Posterior vena cava (tissue), 2 donors: Measurements from ENCODE around the gene PLA2G4A. TPM values are rescaled to one million over a fixed set of nuclear protein-coding genes. Genes with fewer than 3 reads are reported as not detected.

ENCODE experiments used
- DNase-seq: peaks from one replicate; pipeline ENCODE4 v3.0.0-alpha.2; 2020; ENCODE audit warnings: low spot score
- intact Hi-C, 2 donors: fragments of 100-400 bp; cut with DNase I; formaldehyde crosslinking; loops; one replicate each; pipeline versions ENCODE4 v1.14.1 to v1.14.2; 2022 to 2023
- total RNA-seq, 2 donors: library from RNA; stranded (reverse); fragmentation: NEBNext Ultra II Directional; extraction: Animal tissue kit (Norgen Biotek cat#: 25700); gene quantifications; one replicate each; pipeline ENCODE4 v1.2.1, GENCODE V29; 2021
- donor health status: DM: yes; HTN: yes; CAD: no.
- donor health status: DM: yes; HTN: yes; CAD: no.

Gene PLA2G4A
- total RNA-seq, 2 donors from 2014 or later: 18.4 to 18.6 TPM

GRCh38 chr1:186987769-186988168, 159.0 kb downstream of the PLA2G4A start:
- DNase-seq: no peak
- intact Hi-C loops: loop anchor here (5.0 to 10.0 kb wide), 2 partner anchors 380 to 583 kb away; no protein-coding TSS in a partner anchor

GRCh38 chr1:186993996-186994395, 165.2 kb downstream of the PLA2G4A start:
- intact Hi-C loops: no loop called here
- no peak for DNase-seq

GRCh38 chr1:186994897-186995296, 166.1 kb downstream of the PLA2G4A start:
- no peak for DNase-seq
- intact Hi-C loops: no loop called here

- intact Hi-C loops: no loop called here
- DNase-seq: no peak
These were observed 168.1 kb downstream of the PLA2G4A start for GRCh38 chr1:186996816-186997215.

- DNase-seq: no peak
- intact Hi-C loops: no loop called here
These were observed 169.1 kb downstream of the PLA2G4A start for GRCh38 chr1:186997877-186998276.

GRCh38 chr1:186999506-186999905, 170.8 kb downstream of the PLA2G4A start:
- intact Hi-C loops: no loop called here
- no peak for DNase-seq

GRCh38 chr1:187001198-187001889, 172.6 kb downstream of the PLA2G4A start:
- DNase-seq: no peak
- intact Hi-C loops: no loop called here

GRCh38 chr1:187003353-187003752, 174.6 kb downstream of the PLA2G4A start:
- DNase-seq: no peak
- intact Hi-C loops: no loop called here

GRCh38 chr1:187006896-187007295, 178.1 kb downstream of the PLA2G4A start:
- DNase-seq: no peak
- intact Hi-C loops: no loop called here

GRCh38 chr1:187009320-187009719, 180.6 kb downstream of the PLA2G4A start:
- DNase-seq: no peak
- intact Hi-C loops: no loop called here

- DNase-seq: no peak
- intact Hi-C loops: no loop called here
These were observed 182.0 kb downstream of the PLA2G4A start for GRCh38 chr1:187010571-187011309.

GRCh38 chr1:187013582-187014200, 184.9 kb downstream of the PLA2G4A start:
- intact Hi-C loops: no loop called here
- no peak for DNase-seq

GRCh38 chr1:187018291-187018690, 189.5 kb downstream of the PLA2G4A start:
- intact Hi-C loops: no loop called here
- no peak for DNase-seq

GRCh38 chr1:187027253-187027652, 198.5 kb downstream of the PLA2G4A start:
- no peak for DNase-seq
- intact Hi-C loops: no loop called here

- intact Hi-C loops: no loop called here
- DNase-seq: no peak
These were observed 203.7 kb downstream of the PLA2G4A start for GRCh38 chr1:187032316-187032981.

GRCh38 chr1:187032982-187033692, 204.4 kb downstream of the PLA2G4A start:
- DNase-seq: no peak
- intact Hi-C loops: no loop called here

- intact Hi-C loops: no loop called here
- no peak for DNase-seq
These were observed 205.1 kb downstream of the PLA2G4A start for GRCh38 chr1:187033693-187034390.

- intact Hi-C loops: no loop called here
- DNase-seq: no peak
These were observed 205.8 kb downstream of the PLA2G4A start for GRCh38 chr1:187034501-187034900.
